ENCODE data around the gene IGFALS. TPM values are rescaled to one million over a fixed set of nuclear protein-coding genes. Genes with fewer than 3 reads are reported as not detected.

The IGFALS gene
- polyA plus RNA-seq, 1 donor from 2014 or later: 1.2 TPM

DNA sequence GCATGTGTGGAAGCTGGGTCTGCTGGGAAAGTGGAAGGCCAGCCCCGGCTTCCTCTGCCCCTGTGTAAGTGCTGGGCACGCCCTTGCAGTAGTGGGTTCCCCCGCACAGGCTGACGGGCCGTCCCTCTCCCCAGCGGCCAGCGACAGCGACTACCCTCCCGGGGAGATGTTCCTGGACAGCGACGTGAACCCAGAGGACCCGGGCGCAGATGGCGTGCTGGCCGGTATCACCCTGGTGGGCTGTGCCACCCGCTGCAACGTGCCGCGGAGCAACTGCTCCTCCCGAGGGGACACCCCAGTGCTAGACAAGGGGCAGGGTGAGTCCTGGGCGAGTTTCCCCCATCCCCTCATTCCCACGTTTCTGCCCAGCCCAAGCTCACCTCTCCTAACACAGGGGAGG, 27.7 kb downstream of the IGFALS start:
- Histone ChIP-seq H3K9me2 (ENCODE audit: insufficient read depth, low read length) (no peaks in the 10 kb centered on the region), H3K27me3 (ENCODE audit: insufficient read depth, low read depth, low read length) (no peaks in the 10 kb centered on the region), H3F3A (ENCODE audit: insufficient read depth, low read length, poor library complexity, severe bottlenecking) (no peaks in the 10 kb centered on the region), H4K20me1 (ENCODE audit: insufficient read depth) (no peaks in the 10 kb centered on the region), H3K4me2 (ENCODE audit: low read length) (no peak overlapping the region), H3K4me3 (ENCODE audit: low read length) (no peak overlapping the region), H3K79me2 (replicated peaks; ENCODE audit: insufficient read depth, low read length) (no peaks in the 10 kb centered on the region), H3K9me3 (ENCODE audit: low read length) (no peaks in the 10 kb centered on the region), H3K9ac (ENCODE audit: low read length) (no peak overlapping the region), H3K27ac (ENCODE audit: low read length) (no peak overlapping the region), H3K36me3 (ENCODE audit: insufficient read depth, low read length) (no peaks in the 10 kb centered on the region), H2AFZ (ENCODE audit: low read depth, low read length) (no peak overlapping the region)
- TF ChIP-seq MXI1 (conservative IDR thresholded peaks at IDR 0.05; ENCODE audit: poor library complexity, severe bottlenecking) (no peak), EP300 (conservative IDR thresholded peaks at IDR 0.05; ENCODE audit: poor library complexity, severe bottlenecking) (no peak), RAD21 (conservative IDR thresholded peaks at IDR 0.05) (no peak), POLR2AphosphoS5 (IDR thresholded peaks at IDR 0.05) (no peak)

DNA sequence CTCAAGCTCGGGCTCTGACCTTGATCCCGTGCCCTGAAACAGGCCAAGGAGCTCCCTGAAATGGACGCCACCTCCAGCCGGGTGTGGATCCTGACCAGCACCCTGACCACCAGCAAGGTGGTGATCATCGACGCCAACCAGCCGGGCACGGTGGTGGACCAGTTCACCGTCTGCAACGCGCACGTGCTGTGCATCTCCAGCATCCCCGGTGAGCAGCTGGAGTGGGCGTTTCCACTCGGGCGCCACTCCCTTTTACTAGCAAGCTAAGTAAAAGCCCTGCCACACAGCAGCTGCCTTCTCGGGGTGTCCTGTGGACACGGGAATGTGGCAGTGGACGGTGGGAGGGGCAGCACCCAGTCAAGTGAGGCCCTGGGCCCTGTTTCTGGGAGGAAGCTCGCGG, 28.5 kb downstream of the IGFALS start:
- Histone ChIP-seq H2AFZ (ENCODE audit: low read depth, low read length) (no peak overlapping the region), H3K27ac (ENCODE audit: low read length) (no peak overlapping the region), H3K9me2 (ENCODE audit: insufficient read depth, low read length) (no peaks in the 10 kb centered on the region), H3K4me2 (ENCODE audit: low read length) (no peak overlapping the region), H3K27me3 (ENCODE audit: insufficient read depth, low read depth, low read length) (no peaks in the 10 kb centered on the region), H3K4me3 (ENCODE audit: low read length) (no peak overlapping the region), H3K36me3 (ENCODE audit: insufficient read depth, low read length) (no peaks in the 10 kb centered on the region), H3K9ac (ENCODE audit: low read length) (no peak overlapping the region), H3F3A (ENCODE audit: insufficient read depth, low read length, poor library complexity, severe bottlenecking) (no peaks in the 10 kb centered on the region), H3K9me3 (ENCODE audit: low read length) (no peaks in the 10 kb centered on the region), H3K79me2 (replicated peaks; ENCODE audit: insufficient read depth, low read length) (no peaks in the 10 kb centered on the region), H4K20me1 (ENCODE audit: insufficient read depth) (no peaks in the 10 kb centered on the region)
- no peak for TF ChIP-seq SMC3 (conservative IDR thresholded peaks at IDR 0.05; ENCODE audit: poor library complexity)
- no peak for TF ChIP-seq EP300 (conservative IDR thresholded peaks at IDR 0.05; ENCODE audit: poor library complexity, severe bottlenecking)
- TF ChIP-seq, protein P1, sequence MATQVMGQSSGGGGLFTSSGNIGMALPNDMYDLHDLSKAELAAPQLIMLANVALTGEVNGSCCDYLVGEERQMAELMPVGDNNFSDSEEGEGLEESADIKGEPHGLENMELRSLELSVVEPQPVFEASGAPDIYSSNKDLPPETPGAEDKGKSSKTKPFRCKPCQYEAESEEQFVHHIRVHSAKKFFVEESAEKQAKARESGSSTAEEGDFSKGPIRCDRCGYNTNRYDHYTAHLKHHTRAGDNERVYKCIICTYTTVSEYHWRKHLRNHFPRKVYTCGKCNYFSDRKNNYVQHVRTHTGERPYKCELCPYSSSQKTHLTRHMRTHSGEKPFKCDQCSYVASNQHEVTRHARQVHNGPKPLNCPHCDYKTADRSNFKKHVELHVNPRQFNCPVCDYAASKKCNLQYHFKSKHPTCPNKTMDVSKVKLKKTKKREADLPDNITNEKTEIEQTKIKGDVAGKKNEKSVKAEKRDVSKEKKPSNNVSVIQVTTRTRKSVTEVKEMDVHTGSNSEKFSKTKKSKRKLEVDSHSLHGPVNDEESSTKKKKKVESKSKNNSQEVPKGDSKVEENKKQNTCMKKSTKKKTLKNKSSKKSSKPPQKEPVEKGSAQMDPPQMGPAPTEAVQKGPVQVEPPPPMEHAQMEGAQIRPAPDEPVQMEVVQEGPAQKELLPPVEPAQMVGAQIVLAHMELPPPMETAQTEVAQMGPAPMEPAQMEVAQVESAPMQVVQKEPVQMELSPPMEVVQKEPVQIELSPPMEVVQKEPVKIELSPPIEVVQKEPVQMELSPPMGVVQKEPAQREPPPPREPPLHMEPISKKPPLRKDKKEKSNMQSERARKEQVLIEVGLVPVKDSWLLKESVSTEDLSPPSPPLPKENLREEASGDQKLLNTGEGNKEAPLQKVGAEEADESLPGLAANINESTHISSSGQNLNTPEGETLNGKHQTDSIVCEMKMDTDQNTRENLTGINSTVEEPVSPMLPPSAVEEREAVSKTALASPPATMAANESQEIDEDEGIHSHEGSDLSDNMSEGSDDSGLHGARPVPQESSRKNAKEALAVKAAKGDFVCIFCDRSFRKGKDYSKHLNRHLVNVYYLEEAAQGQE (IDR thresholded peaks at IDR 0.05; ENCODE audit: borderline replicate concordance): no peak
- TF ChIP-seq EZH2 (IDR thresholded peaks at IDR 0.05; ENCODE audit: borderline replicate concordance, insufficient read depth, low read length, poor library complexity, severe bottlenecking): no peak
- TF ChIP-seq POLR2AphosphoS5 (IDR thresholded peaks at IDR 0.05): no peak
- TF ChIP-seq TAF1 (IDR thresholded peaks at IDR 0.05; ENCODE audit: low read depth): no peak
- TF ChIP-seq MXI1 (conservative IDR thresholded peaks at IDR 0.05; ENCODE audit: poor library complexity, severe bottlenecking): no peak
- TF ChIP-seq RAD21 (conservative IDR thresholded peaks at IDR 0.05): no peak
- TF ChIP-seq, protein P2, sequence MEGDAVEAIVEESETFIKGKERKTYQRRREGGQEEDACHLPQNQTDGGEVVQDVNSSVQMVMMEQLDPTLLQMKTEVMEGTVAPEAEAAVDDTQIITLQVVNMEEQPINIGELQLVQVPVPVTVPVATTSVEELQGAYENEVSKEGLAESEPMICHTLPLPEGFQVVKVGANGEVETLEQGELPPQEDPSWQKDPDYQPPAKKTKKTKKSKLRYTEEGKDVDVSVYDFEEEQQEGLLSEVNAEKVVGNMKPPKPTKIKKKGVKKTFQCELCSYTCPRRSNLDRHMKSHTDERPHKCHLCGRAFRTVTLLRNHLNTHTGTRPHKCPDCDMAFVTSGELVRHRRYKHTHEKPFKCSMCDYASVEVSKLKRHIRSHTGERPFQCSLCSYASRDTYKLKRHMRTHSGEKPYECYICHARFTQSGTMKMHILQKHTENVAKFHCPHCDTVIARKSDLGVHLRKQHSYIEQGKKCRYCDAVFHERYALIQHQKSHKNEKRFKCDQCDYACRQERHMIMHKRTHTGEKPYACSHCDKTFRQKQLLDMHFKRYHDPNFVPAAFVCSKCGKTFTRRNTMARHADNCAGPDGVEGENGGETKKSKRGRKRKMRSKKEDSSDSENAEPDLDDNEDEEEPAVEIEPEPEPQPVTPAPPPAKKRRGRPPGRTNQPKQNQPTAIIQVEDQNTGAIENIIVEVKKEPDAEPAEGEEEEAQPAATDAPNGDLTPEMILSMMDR (IDR thresholded peaks at IDR 0.05; ENCODE audit: poor library complexity, severe bottlenecking): no peak

All from neural cell (in vitro differentiated cells).